ENCODE measurements around the gene EIF4G2. TPM values are rescaled to one million over a fixed set of nuclear protein-coding genes. Genes with fewer than 3 reads are reported as not detected.

The EIF4G2 gene
- total and polyA plus RNA-seq, 2 experiments from 2014 or later = 358 to 788 TPM

DNA sequence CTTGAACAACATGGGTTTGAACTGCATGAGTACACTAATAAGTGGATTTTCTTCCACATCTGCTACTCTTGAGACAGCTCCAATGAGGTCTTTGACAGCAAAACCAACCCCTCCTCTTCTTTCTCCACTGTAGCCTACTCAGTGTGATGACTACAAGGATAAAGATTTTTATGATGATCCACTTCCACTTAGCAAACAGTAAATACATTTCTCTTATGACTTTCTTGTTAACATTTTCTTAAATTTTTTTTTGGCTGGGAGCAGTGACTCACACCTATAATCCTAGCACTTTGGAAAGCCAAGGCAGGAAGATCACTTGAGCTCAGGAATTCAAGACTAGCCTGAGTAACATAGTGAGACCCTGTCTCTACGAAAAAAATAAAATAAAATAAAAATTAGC is 9.9 kb upstream of the EIF4G2 start (continued):
- TF ChIP-seq EZH2 (IDR thresholded peaks at IDR 0.05; ENCODE audit: low read depth, unreplicated experiment) (no peak), JUNB (IDR thresholded peaks at IDR 0.05; ENCODE audit: unreplicated experiment) (no peak), CREB1 (CRISPR knock-in tag; IDR thresholded peaks at IDR 0.05; ENCODE audit: low read depth) (no peak), ZNF114 (CRISPR knock-in tag; IDR thresholded peaks at IDR 0.05) (no peak)
- TF ChIP-seq, protein P1, sequence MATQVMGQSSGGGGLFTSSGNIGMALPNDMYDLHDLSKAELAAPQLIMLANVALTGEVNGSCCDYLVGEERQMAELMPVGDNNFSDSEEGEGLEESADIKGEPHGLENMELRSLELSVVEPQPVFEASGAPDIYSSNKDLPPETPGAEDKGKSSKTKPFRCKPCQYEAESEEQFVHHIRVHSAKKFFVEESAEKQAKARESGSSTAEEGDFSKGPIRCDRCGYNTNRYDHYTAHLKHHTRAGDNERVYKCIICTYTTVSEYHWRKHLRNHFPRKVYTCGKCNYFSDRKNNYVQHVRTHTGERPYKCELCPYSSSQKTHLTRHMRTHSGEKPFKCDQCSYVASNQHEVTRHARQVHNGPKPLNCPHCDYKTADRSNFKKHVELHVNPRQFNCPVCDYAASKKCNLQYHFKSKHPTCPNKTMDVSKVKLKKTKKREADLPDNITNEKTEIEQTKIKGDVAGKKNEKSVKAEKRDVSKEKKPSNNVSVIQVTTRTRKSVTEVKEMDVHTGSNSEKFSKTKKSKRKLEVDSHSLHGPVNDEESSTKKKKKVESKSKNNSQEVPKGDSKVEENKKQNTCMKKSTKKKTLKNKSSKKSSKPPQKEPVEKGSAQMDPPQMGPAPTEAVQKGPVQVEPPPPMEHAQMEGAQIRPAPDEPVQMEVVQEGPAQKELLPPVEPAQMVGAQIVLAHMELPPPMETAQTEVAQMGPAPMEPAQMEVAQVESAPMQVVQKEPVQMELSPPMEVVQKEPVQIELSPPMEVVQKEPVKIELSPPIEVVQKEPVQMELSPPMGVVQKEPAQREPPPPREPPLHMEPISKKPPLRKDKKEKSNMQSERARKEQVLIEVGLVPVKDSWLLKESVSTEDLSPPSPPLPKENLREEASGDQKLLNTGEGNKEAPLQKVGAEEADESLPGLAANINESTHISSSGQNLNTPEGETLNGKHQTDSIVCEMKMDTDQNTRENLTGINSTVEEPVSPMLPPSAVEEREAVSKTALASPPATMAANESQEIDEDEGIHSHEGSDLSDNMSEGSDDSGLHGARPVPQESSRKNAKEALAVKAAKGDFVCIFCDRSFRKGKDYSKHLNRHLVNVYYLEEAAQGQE (IDR thresholded peaks at IDR 0.05; ENCODE audit: unreplicated experiment) = no peak
- TF ChIP-seq, protein P2, sequence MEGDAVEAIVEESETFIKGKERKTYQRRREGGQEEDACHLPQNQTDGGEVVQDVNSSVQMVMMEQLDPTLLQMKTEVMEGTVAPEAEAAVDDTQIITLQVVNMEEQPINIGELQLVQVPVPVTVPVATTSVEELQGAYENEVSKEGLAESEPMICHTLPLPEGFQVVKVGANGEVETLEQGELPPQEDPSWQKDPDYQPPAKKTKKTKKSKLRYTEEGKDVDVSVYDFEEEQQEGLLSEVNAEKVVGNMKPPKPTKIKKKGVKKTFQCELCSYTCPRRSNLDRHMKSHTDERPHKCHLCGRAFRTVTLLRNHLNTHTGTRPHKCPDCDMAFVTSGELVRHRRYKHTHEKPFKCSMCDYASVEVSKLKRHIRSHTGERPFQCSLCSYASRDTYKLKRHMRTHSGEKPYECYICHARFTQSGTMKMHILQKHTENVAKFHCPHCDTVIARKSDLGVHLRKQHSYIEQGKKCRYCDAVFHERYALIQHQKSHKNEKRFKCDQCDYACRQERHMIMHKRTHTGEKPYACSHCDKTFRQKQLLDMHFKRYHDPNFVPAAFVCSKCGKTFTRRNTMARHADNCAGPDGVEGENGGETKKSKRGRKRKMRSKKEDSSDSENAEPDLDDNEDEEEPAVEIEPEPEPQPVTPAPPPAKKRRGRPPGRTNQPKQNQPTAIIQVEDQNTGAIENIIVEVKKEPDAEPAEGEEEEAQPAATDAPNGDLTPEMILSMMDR (conservative IDR thresholded peaks at IDR 0.05; ENCODE audit: low read depth in 2 of 2) = no peak

DNA sequence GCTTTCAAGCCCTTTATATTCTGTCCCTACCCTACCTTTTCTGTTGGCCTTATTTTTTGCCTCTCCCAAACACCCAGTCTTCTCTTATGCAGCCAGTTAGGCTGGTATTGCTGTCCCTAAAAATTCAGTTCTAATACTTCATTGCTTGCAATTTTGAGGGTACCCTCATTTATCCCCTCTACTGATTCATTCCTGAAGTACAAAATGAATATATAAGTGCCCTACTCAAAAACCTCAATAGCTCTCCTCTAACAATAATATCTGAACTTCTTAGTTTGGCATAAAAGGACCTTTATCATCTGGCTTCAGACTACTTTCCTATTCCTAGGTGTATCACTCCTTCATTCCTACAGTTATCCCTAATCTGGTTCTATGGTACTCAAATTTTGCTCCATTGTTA is 5.2 kb upstream of the EIF4G2 start:
- no peak overlapping the region for H2AFZ ChIP-seq
- H3K4me3 ChIP-seq = no peak overlapping the region
- no peaks in the 10 kb centered on the region for H3K9me2 ChIP-seq (ENCODE audit: insufficient read depth)
- Mint-ChIP-seq H3K9me3 (no peaks in the 10 kb centered on the region), H3K27me3 (ENCODE audit: insufficient read depth, low read depth, poor library complexity) (peaks cover 2% of the 10 kb centered on the region), H3K36me3 (ENCODE audit: low read depth) (no peaks in the 10 kb centered on the region), H3K4me1 (peaks cover 11% of the 10 kb centered on the region; the same call in 2 of the 3 replicates), H3K27ac (no peak overlapping the region), H3K4me3 (no peak overlapping the region)
- no peak for DNase-seq (ENCODE audit: low spot score)
- peaks cover 9% of the 10 kb centered on the region for H3K4me1 ChIP-seq (ENCODE audit: insufficient read depth)
- no peak overlapping the region for H3K4me2 ChIP-seq
- no peak for ATAC-seq
- no peaks in the 10 kb centered on the region for H4K20me1 ChIP-seq (replicated peaks; ENCODE audit: insufficient read depth)
- no peaks in the 10 kb centered on the region for H3K27me3 ChIP-seq (ENCODE audit: insufficient read depth)
- no peak overlapping the region for H3K27ac ChIP-seq (ENCODE audit: low read depth)
- H3K79me2 ChIP-seq (replicated peaks; ENCODE audit: insufficient read depth) = no peaks in the 10 kb centered on the region
- no peaks in the 10 kb centered on the region for H3K36me3 ChIP-seq (ENCODE audit: insufficient read depth)
- H3F3A ChIP-seq (replicated peaks; ENCODE audit: low read depth) = no peaks in the 10 kb centered on the region
- TF ChIP-seq CREB1 (CRISPR knock-in tag; IDR thresholded peaks at IDR 0.05; ENCODE audit: low read depth) = no peak
- TF ChIP-seq, protein P2 (conservative IDR thresholded peaks at IDR 0.05; ENCODE audit: low read depth in 2 of 2) = no peak
- TF ChIP-seq ZNF331 (CRISPR knock-in tag; IDR thresholded peaks at IDR 0.05; ENCODE audit: low read depth) = no peak
- no peak for TF ChIP-seq STAT1 (IDR thresholded peaks at IDR 0.05; ENCODE audit: unreplicated experiment)
- TF ChIP-seq, protein P3, sequence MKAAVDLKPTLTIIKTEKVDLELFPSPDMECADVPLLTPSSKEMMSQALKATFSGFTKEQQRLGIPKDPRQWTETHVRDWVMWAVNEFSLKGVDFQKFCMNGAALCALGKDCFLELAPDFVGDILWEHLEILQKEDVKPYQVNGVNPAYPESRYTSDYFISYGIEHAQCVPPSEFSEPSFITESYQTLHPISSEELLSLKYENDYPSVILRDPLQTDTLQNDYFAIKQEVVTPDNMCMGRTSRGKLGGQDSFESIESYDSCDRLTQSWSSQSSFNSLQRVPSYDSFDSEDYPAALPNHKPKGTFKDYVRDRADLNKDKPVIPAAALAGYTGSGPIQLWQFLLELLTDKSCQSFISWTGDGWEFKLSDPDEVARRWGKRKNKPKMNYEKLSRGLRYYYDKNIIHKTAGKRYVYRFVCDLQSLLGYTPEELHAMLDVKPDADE (IDR thresholded peaks at IDR 0.05) = no peak
- no peak for TF ChIP-seq EZH2 (IDR thresholded peaks at IDR 0.05; ENCODE audit: low read depth, unreplicated experiment)
- TF ChIP-seq, protein P1 (IDR thresholded peaks at IDR 0.05; ENCODE audit: unreplicated experiment) = no peak
- TF ChIP-seq NANOG (IDR thresholded peaks at IDR 0.05; ENCODE audit: borderline replicate concordance) = no peak
- TF ChIP-seq POLR2AphosphoS5 (IDR thresholded peaks at IDR 0.05; ENCODE audit: low read depth) = no peak

Measured in GM23338 (cell line).